Stimulated activated CD4-positive, alpha-beta T cell treated with anti-CD3 and anti-CD28 coated beads, Interleukin-15, amount 100 ng/mL, for 48 hours (primary cell): ENCODE results near the gene SERPINA5.
"Not testable (repeated sequence)": the region's sequence is repeated elsewhere in the genome, so short reads cannot be mapped to it uniquely, and the experiment has no call there.

Source experiments
- DNase-seq, 2 donors: peaks; one replicate each; pipeline ENCODE4 v3.0.0-alpha.2; 2020; ENCODE audit warnings: low read depth in 2 of 2

Gene SERPINA5

DNA sequence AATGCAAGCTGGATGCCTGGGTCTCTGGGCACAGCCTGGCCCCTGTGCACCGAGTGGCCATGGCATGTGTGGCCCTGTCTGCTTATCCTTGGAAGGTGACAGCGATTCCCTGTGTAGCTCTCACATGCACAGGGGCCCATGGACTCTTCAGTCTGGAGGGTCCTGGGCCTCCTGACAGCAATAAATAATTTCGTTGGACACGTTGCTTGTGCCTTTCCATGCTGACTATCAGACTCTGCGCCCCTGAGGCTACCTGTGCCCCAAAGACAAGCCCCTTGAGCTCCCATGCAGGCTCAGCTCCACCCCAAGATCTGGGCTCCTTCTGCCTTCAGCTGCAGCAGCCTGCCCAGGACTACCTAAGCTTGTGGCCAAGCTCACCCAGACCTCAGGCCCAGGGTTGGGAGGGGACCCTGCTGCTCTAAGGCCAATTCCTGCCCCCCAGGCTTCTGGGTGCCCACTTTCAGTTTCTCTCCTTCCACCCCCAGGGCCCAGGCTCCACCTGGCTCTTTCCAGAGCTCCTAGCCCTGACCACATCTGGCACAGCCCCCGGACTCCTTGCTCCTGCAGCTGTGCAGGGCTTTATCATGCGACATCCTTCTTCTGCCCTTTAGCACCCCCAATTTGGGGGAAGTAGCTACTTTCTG is 42.8 kb downstream of the SERPINA5 start:
- no peak for DNase-seq

DNA sequence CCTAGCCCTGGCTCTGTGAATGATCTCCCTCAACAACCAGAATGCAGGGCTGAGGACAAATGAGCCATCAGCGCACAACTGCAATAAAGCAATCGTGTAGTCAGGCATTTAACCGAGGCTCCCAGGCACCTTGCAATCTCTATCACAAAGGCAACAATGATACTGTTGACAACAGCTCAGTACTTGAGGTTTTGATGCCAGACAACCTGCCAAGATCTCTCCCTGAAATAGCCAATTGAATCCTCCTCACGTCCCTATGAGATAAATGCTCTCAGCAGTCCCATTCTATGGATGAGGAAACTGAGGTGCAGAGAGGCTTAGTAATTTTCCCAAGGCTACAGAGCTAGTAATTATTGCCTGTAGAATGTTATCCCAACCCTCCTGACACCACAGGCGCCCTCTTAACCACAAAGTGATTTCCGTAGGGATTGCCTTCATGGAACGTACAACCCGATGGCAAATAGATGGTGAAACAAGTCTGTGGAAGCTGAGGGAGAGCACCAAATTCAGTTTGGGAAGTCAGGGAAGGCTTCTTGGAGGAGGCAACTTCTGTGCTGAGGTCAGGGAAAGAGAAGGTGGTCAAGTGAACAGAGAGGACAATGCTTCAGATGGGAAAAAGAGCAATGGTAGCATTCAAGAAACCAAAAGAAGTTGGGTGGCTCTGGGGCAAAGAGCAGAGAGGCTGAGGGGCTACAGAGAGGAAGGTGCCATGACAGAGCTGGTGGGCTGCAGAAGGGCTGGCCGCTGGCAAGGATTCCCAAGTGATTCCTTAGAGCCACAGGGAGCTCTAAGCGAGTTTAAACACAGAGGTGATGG is 43.5 kb downstream of the SERPINA5 start:
- DNase-seq = no peak

GRCh38 chr14:94625353-94625635 is 44.1 kb downstream of the SERPINA5 start:
- no peak for DNase-seq

DNA sequence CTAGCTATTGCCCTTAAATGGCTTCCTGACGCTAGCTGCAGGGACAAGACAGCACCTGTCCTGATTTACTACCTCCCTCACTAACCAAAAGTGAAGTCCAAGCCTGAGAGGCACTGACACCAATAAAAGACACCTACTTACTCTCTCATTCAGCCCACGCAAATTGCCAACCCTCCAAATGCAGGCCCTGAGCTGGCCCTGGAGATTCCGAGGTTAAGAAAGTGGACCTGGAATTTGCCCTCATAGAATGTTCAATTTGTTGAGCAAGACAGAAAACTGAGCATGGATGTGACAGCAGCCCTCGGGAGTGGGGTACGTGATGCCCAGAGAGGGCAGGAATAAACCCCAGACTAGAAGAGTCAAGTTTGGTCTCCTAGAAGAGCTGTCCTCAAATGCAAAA is 47.4 kb downstream of the SERPINA5 start:
- DNase-seq = no peak

- no peak for DNase-seq
These were observed 49.2 kb downstream of the SERPINA5 start for GRCh38 chr14:94630396-94630795.

- no peak for DNase-seq
These were observed 49.8 kb downstream of the SERPINA5 start for GRCh38 chr14:94631050-94631449.

DNA sequence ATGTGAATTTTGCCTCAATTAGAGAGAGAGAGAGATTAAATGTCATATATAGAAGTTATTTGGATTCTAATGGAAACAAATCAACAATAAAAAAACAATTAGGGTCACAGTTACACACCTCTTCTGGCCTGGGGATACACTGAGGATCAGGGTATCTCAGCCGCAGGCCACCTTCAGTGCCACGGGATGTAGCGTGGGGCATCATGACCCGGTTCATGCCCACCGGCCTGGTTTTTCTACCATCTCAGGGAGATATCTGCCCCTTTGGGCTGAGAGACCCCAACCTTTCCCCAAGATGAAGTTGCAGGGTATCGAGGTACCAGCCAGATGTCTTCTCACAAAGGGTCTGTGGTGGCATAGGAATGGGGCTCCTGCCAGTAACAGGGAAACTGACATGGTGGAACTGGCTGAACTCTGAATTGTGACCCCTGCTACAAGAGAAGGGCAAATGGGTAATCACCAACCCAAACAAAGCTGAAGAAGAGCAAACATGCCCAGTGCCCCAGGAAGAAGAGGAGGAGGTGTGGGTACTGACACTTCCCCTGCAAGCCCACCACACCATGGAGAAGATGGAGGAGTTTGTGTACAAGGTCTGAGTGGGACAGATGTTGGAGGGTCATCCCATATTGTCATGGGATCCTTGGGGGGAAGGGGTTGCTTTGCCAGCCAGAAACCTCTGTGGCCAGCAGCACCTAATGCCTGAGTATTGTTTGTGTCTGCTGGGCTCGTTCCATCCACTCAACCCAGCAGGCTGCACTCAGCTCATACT is 50.5 kb downstream of the SERPINA5 start:
- DNase-seq = no peak

GRCh38 chr14:94632305-94632590 is 51.0 kb downstream of the SERPINA5 start:
- no peak for DNase-seq

GRCh38 chr14:94633121-94633520 is 51.9 kb downstream of the SERPINA5 start:
- no peak for DNase-seq

GRCh38 chr14:94635154-94635553 is 53.9 kb downstream of the SERPINA5 start:
- no peak for DNase-seq

GRCh38 chr14:94636744-94637412 is 55.7 kb downstream of the SERPINA5 start:
- DNase-seq = no peak

- not testable (repeated sequence) for DNase-seq
These were observed 56.6 kb downstream of the SERPINA5 start for GRCh38 chr14:94637814-94638213.

DNA sequence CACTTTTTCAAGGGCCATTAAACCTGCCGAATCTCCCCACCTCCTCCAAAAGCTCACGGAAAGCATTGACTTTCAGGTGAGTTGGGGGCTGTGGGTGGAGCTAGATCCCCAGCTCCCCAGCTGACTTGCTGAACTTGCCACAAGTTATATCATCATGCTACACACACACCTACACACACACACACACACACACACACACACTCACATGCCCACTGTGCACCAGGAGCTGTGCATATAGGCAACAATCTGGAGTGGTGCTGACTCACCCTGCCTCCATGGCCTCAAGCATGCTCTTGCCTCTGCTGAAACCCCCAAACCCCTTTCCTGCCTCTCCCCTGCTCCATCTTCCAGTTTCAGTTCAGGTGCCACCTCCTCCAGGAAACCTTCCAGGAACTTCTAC is 57.1 kb downstream of the SERPINA5 start:
- DNase-seq = no peak

GRCh38 chr14:94638961-94639817 is 58.0 kb downstream of the SERPINA5 start:
- no peak for DNase-seq

DNA sequence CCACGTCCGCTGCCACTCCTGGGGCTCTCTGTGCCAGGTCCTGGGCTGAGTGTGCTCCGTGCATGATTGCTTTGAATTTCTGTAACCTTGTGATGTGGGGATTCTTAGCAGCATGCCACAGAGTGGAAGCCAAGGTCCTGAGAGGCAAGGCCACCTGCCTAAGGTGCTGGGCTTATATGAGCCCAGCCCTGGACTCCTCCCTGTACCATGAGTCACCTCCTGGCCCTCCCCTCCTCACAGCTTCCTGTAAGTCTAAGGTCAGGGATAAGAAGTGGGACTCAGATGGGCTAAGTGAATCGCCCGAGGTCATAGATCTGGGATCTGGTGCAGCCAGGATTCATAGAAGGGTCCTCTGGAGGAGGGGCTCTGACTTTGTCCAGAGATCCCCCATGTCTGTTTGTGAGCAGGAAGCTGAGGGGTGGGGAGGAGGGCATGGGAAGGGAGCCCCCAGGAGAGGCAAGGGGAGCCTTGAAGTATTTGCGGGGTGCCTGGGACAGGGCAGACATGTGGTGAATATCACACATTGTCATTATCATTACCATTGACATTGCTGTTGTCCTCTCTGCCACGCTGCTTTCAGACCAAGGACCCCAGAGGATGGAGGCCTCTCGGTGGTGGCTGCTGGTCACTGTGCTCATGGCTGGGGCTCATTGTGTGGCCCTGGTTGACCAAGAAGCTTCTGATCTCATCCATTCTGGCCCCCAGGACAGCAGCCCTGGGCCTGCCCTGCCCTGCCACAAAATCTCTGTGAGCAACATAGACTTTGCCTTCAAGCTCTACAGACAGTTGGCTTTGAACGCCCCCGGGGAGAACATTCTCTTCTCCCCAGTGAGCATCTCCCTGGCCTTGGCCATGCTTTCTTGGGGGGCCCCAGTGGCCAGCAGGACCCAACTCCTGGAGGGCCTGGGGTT is 59.8 kb downstream of the SERPINA5 start:
- DNase-seq = no peak

- no peak for DNase-seq
These were observed 60.4 kb downstream of the SERPINA5 start for GRCh38 chr14:94641632-94641955.
